Pancreas (tissue), 10 donors: ENCODE measurements around the gene AGMO. TPM values are rescaled to one million over a fixed set of nuclear protein-coding genes. Genes with fewer than 3 reads are reported as not detected.

Source experiments
- ATAC-seq, 4 donors: fragments of 200-7000 bp; cut with Tn5 transposase; one replicate each; pipeline versions ENCODE4 v1.8.0 to v1.9.1; 2020; ENCODE audit warnings: mild to moderate bottlenecking in 4 of 4, moderate library complexity in 4 of 4
- DNase-seq, 6 donors: peaks; one replicate each; pipeline ENCODE4 v3.0.0-alpha.2; 2020
- FAIRE-seq: peaks from 2 replicates; lab custom pipeline; 2012; peaks lifted over from hg19 to GRCh38; lab: Jason Lieb, UNC
- H3K27ac ChIP-seq, 4 donors: fragments of 200-600 bp; sonication (generic); 1 replicate in 3 of 4; 2 replicates in 1 of 4; pipeline versions ENCODE4 v1.5.0 to v1.8.0; 2020
- H3K27me3 ChIP-seq, 4 donors: fragments of 200-600 bp; one replicate each; pipeline ENCODE4 v1.8.0; 2021
- H3K36me3 ChIP-seq, 3 donors: fragments of 200-600 bp; sonication (generic) in 1 of 3; one replicate each; pipeline versions ENCODE4 v1.5.0 to v1.8.0; 2020 to 2021
- H3K4me1 ChIP-seq, 3 donors: fragments of 200-600 bp; one replicate each; pipeline ENCODE4 v1.8.0; 2021
- H3K4me3 ChIP-seq, 4 donors: fragments of 200-600 bp; sonication (generic) in 2 of 4; one replicate each; pipeline versions ENCODE4 v1.5.0 to v1.8.0; 2020 to 2021
- H3K9me3 ChIP-seq, 4 donors: fragments of 200-600 bp; one replicate each; pipeline ENCODE4 v1.8.0; 2021
- CTCF ChIP-seq, 4 donors: fragments of 200-600 bp; sonication (generic) in 3 of 4; IDR thresholded peaks; one replicate each; pipeline versions ENCODE4 v1.5.0 to v1.8.0; 2021; ENCODE audit warnings: antibody characterized with exemption in 4 of 4
- WGBS, 2 donors: extraction: QIAGEN DNeasy Blood & Tissue Kit; methylation state at CpG; one replicate each; pipeline ENCODE4 v1.1.7; 2013; 5-methylcytosine and 5-hydroxymethylcytosine counted together
- intact Hi-C, 3 donors: fragments of 100-400 bp; cut with DNase I; formaldehyde crosslinking; loops; one replicate each; pipeline versions ENCODE4 v1.11.1 to v1.14.2; 2022
- polyA plus RNA-seq, 2 donors: library from polyadenylated mRNA; stranded (reverse); fragments of 200-250 nt; gene quantifications; one replicate each; pipeline ENCODE4 v1.2.3, GENCODE V29; 2013
- total RNA-seq, 6 donors: library from RNA; stranded (reverse); fragmentation: NEBNext Ultra II Directional in 4 of 6; extraction: Animal tissue kit (Norgen Biotek cat#: 25700) in 4 of 6; gene quantifications; one replicate each; pipeline versions ENCODE4 v1.2.1 to v1.2.4, GENCODE V29; 2021 to 2023
- donor health status: healthy with polysubstance abuse.
- donor health status: DM: no; HTN: no; CAD: no; lungs with moderate emphysema.
- donor health status: DM: no; HTN: no; CAD: no.
- donor health status: control.
- donor health status: control.
- donor health status: Bipolar disorder and iron deficiency.
- donor health status: DM: yes; HTN: yes; CAD: no.
- donor health status: DM: no; HTN: no; CAD: no.
- donor health status: DM: no; HTN: no; CAD: no.
- donor health status: DM: yes; HTN: yes; CAD: no.

The AGMO gene
- total and polyA plus RNA-seq, 8 donors: 0.09 to 0.25 (median 0.19) TPM; not detected in 3

- Histone ChIP-seq H3K4me1 (no peaks in the 10 kb centered on the region), H3K9me3 (no peaks in the 10 kb centered on the region), H3K27me3 (no peaks in the 10 kb centered on the region), H3K27ac (no peak overlapping the region), H3K4me3 (no peak overlapping the region), H3K36me3 (no peaks in the 10 kb centered on the region)
- 25 to 48% methylated on average over 1 of the region's 1 CpG for WGBS, 2 donors
- FAIRE-seq (no peak), ATAC-seq (no peak), DNase-seq (no peak)
- no peak for TF ChIP-seq CTCF (IDR thresholded peaks at IDR 0.05)
- intact Hi-C loops: no loop called here
Observed at GRCh38 chr7:15175152-15175551, 386.7 kb downstream of the AGMO start.

GRCh38 chr7:15174485-15174884 lies 387.3 kb downstream of the AGMO start:
- no peaks in the 10 kb centered on the region for H3K9me3 ChIP-seq
- H3K4me3 ChIP-seq: no peak overlapping the region
- no peak for ATAC-seq
- no peak for TF ChIP-seq CTCF (IDR thresholded peaks at IDR 0.05)
- FAIRE-seq: no peak
- DNase-seq: no peak
- H3K36me3 ChIP-seq: no peaks in the 10 kb centered on the region
- no peaks in the 10 kb centered on the region for H3K4me1 ChIP-seq
- H3K27ac ChIP-seq: no peak overlapping the region
- intact Hi-C loops: no loop called here
- WGBS, 2 donors: 15 to 16% methylated on average over 1 of the region's 1 CpG
- no peaks in the 10 kb centered on the region for H3K27me3 ChIP-seq

- FAIRE-seq (no peak), DNase-seq (no peak), ATAC-seq (no peak)
- Histone ChIP-seq H3K27me3 (no peaks in the 10 kb centered on the region), H3K9me3 (no peaks in the 10 kb centered on the region), H3K27ac (no peak overlapping the region), H3K36me3 (no peaks in the 10 kb centered on the region), H3K4me3 (no peak overlapping the region), H3K4me1 (no peaks in the 10 kb centered on the region)
- 52 to 61% methylated on average over 4 of the region's 4 CpGs for WGBS, 2 donors
- intact Hi-C loops: no loop called here
- TF ChIP-seq CTCF (IDR thresholded peaks at IDR 0.05): no peak
Observed at GRCh38 chr7:15168489-15168888, 393.3 kb downstream of the AGMO start.

- no peaks in the 10 kb centered on the region for H3K9me3 ChIP-seq
- intact Hi-C loops: no loop called here
- WGBS, 2 donors: 56 to 61% methylated on average over 3 of the region's 3 CpGs
- peak in 1 of 4 donors; percentile 37 for ATAC-seq
- no peak for FAIRE-seq
- H3K27ac ChIP-seq: no peak overlapping the region
- no peak overlapping the region for H3K4me3 ChIP-seq
- no peaks in the 10 kb centered on the region for H3K4me1 ChIP-seq
- no peak for DNase-seq
- no peaks in the 10 kb centered on the region for H3K27me3 ChIP-seq
- no peaks in the 10 kb centered on the region for H3K36me3 ChIP-seq
- no peak for TF ChIP-seq CTCF (IDR thresholded peaks at IDR 0.05)
Observed at GRCh38 chr7:15167912-15168311, 393.9 kb downstream of the AGMO start.

- intact Hi-C loops: no loop called here
- no peaks in the 10 kb centered on the region for H3K9me3 ChIP-seq
- no peak overlapping the region for H3K4me3 ChIP-seq
- no peaks in the 10 kb centered on the region for H3K4me1 ChIP-seq
- no peaks in the 10 kb centered on the region for H3K36me3 ChIP-seq
- no peak for TF ChIP-seq CTCF (IDR thresholded peaks at IDR 0.05)
- no peak overlapping the region for H3K27ac ChIP-seq
- 75 to 86% methylated on average over 1 of the region's 1 CpG for WGBS, 2 donors
- FAIRE-seq (no peak), ATAC-seq (no peak), DNase-seq (no peak)
- H3K27me3 ChIP-seq: no peaks in the 10 kb centered on the region
Observed at GRCh38 chr7:15166620-15167019, 395.2 kb downstream of the AGMO start.
